GM12872 (cell line): Measurements from ENCODE around the gene RBFOX1.

Experiments
- TF ChIP-seq, protein P1 (sequence below): IDR thresholded peaks from 3 replicates; pipeline ENCODE4 v1.5.1; 2011; ENCODE audit warnings: low read depth, mild to moderate bottlenecking, low read length, moderate library complexity; ENCODE audit not compliant: insufficient read depth

The RBFOX1 gene

DNA sequence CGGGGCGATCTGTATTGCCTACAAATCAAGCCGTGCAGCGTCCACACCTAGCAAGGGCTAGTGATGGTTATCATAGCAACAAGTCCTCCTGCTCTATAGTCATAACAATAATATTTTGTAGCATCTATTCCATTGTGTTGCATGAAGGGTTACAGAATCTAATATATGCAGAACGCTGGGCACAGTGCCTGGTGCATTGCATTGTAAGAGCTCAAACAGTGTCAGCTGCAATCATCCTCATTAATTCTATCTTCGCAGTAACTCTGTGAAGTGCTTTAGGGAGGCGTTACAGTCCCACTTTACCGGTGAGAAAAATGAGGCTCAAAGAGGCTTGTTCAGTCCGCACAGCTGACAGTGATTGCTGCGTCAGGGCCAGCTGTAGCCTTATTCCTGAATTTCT is 149.4 kb downstream of the RBFOX1 start:
- TF ChIP-seq, protein P1, sequence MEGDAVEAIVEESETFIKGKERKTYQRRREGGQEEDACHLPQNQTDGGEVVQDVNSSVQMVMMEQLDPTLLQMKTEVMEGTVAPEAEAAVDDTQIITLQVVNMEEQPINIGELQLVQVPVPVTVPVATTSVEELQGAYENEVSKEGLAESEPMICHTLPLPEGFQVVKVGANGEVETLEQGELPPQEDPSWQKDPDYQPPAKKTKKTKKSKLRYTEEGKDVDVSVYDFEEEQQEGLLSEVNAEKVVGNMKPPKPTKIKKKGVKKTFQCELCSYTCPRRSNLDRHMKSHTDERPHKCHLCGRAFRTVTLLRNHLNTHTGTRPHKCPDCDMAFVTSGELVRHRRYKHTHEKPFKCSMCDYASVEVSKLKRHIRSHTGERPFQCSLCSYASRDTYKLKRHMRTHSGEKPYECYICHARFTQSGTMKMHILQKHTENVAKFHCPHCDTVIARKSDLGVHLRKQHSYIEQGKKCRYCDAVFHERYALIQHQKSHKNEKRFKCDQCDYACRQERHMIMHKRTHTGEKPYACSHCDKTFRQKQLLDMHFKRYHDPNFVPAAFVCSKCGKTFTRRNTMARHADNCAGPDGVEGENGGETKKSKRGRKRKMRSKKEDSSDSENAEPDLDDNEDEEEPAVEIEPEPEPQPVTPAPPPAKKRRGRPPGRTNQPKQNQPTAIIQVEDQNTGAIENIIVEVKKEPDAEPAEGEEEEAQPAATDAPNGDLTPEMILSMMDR, result no peak

- TF ChIP-seq, protein P1, result no peak
Observed at GRCh38 chr16:7482596-7483290, 150.1 kb downstream of the RBFOX1 start.

- TF ChIP-seq, protein P1, result no peak
Observed at GRCh38 chr16:7487574-7488323, 155.1 kb downstream of the RBFOX1 start.

DNA sequence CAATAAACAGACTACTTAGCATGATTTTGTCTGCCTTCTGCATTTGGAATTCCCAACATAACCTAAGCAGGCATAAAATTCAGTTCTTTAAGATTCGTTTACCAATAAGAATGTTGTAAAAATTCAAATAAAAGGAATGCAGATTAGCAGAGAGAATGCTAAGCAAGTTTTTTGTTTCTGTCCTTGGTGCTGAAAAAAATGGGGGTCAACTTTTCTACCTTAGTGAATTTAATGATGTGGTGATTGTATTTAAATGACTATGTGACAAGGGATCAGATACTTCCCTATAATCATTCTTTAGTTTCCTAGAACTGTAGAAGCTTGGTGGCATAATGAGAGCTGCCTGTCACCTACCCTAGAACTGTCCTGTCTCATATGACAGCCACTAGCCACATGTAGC is 159.5 kb downstream of the RBFOX1 start:
- TF ChIP-seq, protein P1, result no peak

DNA sequence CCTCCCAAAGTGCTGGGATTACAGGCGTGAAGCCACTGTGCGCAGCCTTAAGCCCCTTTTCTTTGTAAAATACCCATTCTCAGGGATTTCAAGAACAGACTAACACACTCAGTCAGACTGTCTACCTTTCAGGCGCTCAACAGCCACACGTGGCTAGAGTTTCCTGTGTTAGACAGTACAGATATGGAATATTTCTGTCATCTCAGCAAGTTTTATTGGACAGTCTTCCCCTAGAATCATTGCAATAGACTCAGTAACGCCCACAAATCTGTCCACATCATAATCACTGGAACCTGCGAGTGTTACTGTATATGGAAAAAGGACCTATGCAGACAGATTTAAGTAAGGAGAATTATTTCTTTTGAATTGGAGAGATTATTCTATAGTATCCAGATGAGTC is 160.5 kb downstream of the RBFOX1 start:
- TF ChIP-seq, protein P1, result no peak

- TF ChIP-seq, protein P1, result no peak
Observed at GRCh38 chr16:7497691-7498090, 165.0 kb downstream of the RBFOX1 start.

DNA sequence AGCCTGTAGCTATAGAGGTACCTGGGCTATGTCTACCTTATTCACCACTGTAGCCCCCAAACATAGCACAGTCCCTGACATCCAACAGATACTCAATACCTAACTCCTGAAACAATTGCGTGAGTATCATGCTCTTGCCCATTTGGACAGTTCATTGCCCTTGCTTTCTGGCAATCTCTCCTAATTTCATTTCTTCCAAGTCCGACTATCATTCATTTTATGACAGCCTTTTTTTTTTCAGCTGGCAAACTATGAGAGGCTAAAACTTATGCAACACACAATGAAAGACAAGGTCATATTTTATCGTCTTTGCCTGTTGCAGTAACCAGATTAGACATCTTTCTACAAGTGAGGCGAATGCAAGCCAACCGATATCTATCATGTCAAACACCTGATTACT is 169.2 kb downstream of the RBFOX1 start:
- TF ChIP-seq, protein P1, result no peak
